AG04449 (cell line): ENCODE results near the gene MAMDC4.
"Not testable (repeated sequence)": the region's sequence is repeated elsewhere in the genome, so short reads cannot be mapped to it uniquely, and the experiment has no call there.

Experiments used
- CTCF ChIA-PET: fragments of 350-600 bp; formaldehyde crosslinking; extraction: SDS; loops from one replicate; lab custom pipeline; 2021; ENCODE audit warnings: antibody characterized with exemption; lab: Yijun Ruan, JAX
- POLR2A ChIA-PET: fragments of 400-600, 350-600 bp; formaldehyde crosslinking; extraction: SDS; loops from one replicate; lab custom pipeline; 2020; ENCODE audit warnings: antibody characterized with exemption, inconsistent platforms; lab: Yijun Ruan, JAX
- DNase-seq: peaks from one replicate; pipeline ENCODE4 v3.0.0-alpha.2; 2010; ENCODE audit warnings: low read depth, low spot score
- H3K4me3 ChIP-seq: 2 replicates; pipeline ENCODE4 v1.5.1; 2011; ENCODE audit warnings: low read depth, mild to moderate bottlenecking, control low read depth, low read length
- TF ChIP-seq, protein P1 (sequence below): IDR thresholded peaks from one replicate; pipeline ENCODE4 v1.5.1; 2011; ENCODE audit warnings: mild to moderate bottlenecking, moderate library complexity, low read length, control low read depth, inconsistent platforms; ENCODE audit not compliant: insufficient read depth; ENCODE audit errors: missing control alignments

MAMDC4 gene

DNA sequence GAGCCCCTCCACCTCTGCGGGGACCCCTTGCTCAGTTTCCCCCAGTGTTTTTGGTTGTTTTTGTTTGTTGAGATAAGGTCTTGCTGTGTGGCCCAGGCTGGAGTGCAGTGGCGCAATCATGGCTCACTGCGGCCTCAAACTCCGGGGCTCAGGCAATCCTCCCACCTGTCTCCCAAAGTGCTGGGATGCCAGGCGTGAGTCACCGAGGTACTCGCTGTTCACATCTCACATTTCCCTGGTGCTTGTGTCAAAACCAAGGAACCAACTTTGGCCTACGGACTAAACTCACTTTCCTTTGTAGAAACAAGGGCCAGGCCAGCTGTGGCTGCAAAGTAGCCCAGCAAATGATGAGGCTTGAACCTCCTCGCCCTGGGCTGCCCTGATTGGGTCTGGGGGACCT is 19.6 kb upstream of the MAMDC4 start:
- CTCF ChIA-PET, result interaction anchor here (3.6 kb wide), 1 partner anchor 10 kb away, joined by 22 read pairs; the partner anchor contains the start of gene AJM1
- no peak for DNase-seq
- H3K4me3 ChIP-seq, result no peak overlapping the region
- POLR2A ChIA-PET, result interaction anchor here (0.8 kb wide), 1 partner anchor 10 kb away, joined by 3 read pairs; no protein-coding TSS in a partner anchor
- TF ChIP-seq, protein P1, sequence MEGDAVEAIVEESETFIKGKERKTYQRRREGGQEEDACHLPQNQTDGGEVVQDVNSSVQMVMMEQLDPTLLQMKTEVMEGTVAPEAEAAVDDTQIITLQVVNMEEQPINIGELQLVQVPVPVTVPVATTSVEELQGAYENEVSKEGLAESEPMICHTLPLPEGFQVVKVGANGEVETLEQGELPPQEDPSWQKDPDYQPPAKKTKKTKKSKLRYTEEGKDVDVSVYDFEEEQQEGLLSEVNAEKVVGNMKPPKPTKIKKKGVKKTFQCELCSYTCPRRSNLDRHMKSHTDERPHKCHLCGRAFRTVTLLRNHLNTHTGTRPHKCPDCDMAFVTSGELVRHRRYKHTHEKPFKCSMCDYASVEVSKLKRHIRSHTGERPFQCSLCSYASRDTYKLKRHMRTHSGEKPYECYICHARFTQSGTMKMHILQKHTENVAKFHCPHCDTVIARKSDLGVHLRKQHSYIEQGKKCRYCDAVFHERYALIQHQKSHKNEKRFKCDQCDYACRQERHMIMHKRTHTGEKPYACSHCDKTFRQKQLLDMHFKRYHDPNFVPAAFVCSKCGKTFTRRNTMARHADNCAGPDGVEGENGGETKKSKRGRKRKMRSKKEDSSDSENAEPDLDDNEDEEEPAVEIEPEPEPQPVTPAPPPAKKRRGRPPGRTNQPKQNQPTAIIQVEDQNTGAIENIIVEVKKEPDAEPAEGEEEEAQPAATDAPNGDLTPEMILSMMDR, result no peak

DNA sequence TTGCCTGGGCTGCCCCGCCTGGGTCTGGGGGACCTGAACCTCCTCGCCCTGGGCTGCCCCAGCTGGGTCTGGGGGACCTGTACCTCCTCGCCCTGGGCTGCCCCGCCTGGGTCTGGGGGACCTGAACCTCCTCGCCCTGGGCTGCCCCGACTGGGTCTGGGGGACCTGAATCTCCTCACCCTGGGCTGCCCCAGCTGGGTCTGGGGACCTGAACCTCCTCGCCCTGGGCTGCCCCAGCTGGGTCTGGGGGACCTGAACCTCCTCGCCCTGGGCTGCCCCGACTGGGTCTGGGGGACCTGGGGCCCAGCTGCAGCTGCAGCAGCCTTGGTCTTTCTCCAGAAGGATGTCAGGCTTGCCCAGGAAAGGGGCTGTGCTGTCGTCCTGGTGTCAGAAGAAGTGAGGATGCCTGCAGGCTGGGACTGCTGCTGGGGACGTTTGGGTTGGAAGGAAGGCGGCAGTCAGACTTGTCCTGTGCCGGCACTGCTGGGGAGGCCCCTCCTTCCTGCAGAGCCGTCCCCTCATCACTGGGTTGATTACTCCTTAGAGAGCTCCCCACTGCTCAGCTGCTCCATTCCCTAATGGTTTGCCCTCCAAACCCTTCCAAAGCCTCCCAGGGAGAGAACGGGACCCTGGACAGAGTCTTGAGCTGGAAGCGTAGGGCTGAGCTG is 18.6 kb upstream of the MAMDC4 start:
- POLR2A ChIA-PET, H3K4me3 ChIP-seq, DNase-seq: not testable (repeated sequence)
- CTCF ChIA-PET, result interaction anchor here (0.6 to 3.6 kb wide), 2 partner anchors 9 to 14 kb away, joined by 4 to 22 read pairs; partner anchors contain the start of gene AJM1

DNA sequence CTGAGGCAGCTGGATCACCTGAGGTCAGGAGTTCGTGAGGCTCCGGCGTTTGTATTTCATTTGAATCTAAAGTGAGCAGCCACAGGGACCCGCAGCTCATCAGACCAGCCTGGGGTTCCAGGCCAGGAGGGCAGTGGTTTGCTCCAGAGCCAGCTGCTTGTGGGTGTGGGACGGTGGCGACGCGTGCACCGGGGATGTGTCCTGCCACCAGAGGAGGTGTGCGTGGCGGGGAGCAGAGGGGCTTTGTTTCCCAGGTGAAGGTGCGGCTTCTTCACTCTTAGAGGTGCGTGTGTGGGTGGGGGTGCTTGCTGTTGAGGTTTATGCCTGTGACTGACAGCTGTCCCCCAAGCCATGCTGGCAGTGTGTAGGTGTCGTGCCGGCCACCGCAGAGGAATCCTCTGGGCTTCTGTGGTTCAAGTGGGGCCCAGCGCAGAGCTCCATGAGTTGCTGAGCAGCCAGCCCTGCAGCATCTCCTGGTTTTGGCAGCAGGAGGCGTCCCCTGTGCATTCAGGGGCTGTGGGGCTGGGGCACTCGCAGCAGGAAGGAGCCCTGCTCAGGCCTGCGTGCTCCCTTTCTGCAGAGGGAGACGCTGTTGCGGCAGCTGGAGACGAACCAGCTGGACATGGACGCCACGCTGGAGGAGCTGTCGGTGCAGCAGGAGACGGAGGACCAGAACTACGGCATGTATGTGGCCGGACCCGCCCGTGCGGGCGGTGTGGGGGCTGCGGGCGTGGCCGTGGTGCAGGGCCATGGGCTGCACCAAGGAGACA is 16.8 kb upstream of the MAMDC4 start:
- ChIA-PET POLR2A (interaction anchor here (1.2 kb wide), 1 partner anchor 27 kb away, joined by 4 read pairs; the partner anchor contains the start of gene RABL6), CTCF (interaction anchor here (1.0 to 1.3 kb wide), 4 partner anchors 8 to 194 kb away, joined by 3 to 4 read pairs (median 4); no protein-coding TSS in a partner anchor)
- no peak overlapping the region for H3K4me3 ChIP-seq
- DNase-seq, result no peak
- TF ChIP-seq, protein P1, result no peak

DNA sequence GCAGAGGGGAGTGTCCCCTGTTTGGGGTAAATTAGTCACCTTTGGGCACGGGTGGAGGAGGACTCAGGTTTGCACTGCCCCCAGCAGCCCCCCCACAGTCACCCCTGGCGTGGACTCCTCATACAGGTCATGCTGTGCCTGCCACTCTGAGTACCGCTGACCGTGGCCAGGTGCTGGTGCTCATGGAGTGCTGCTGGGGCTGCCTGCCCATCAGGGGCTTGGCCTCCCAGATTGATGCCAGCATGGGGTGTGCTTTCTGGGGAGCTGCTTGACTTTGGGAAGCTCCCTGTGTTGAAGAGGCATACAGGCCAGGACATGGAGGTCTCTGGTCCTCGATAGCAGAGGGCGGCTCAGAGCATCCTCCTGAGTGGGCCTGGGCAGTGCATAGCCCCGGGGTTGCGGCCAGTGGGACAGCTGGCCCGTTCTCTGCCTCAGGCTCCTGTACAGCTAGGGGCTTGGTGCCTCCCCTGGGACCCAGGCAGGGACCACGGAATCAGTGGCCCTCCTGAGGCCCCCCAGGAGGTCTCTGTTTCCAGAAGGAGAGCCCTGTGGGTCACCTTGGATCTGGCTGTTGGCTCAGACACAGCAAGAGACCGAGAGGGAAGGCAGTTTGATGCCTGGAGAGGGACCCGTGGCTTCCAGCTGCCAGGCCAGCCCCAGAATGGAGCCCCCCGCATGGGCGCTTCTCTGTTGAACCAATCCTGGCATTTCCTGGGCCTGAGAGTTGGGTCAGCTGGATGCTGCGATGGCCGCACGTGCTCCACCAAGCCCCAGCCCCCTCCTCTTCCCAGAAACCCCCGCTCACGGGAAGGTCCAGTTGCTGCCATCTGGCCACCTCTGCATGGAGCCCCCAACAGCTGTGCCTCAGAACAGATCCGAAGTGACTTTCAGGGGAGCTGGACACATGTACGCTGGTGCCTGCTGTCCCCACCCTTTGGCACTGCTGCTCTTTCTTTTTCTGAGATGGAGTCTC is 15.9 kb upstream of the MAMDC4 start:
- no peak overlapping the region for H3K4me3 ChIP-seq
- POLR2A ChIA-PET, result interaction anchor here (1.2 kb wide), 1 partner anchor 28 kb away, joined by 4 read pairs; the partner anchor contains the start of gene RABL6
- CTCF ChIA-PET, result interaction anchor here (1.2 to 1.3 kb wide), 3 partner anchors 17 to 193 kb away, joined by 3 to 4 read pairs (median 4); no protein-coding TSS in a partner anchor
- no peak for DNase-seq
- TF ChIP-seq, protein P1, result no peak

DNA sequence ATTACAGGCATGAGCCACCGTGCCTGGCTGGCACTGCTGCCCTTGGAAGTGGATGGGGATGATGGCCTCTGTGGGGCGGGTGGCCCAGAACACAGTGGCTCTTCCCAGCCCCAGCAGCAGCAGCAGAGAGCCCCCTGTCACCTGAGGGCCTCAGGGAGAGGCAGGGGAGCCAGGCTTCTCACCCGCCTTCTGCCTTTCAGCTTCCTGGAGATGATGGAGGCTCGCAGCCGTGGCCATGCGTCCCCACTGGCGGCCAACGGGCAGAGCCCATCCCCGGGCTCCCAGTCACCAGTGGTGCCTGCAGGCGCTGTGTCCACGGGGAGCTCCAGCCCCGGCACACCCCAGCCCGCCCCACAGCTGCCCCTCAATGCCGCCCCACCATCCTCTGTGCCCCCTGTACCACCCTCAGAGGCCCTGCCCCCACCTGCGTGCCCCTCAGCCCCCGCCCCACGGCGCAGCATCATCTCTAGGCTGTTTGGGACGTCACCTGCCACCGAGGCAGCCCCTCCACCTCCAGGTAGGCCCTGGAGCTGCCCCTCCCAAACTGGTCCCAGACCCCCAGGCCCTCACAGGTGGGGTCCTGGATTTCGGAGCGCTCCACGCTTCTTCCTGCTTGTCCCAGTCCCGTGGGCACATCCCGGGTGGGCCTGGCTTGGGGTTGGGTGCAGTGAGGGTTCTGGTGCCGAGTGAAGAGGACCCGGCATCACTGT is 14.8 kb upstream of the MAMDC4 start:
- H3K4me3 ChIP-seq, result no peak overlapping the region
- TF ChIP-seq, protein P1, result no peak
- no peak for DNase-seq
- ChIA-PET CTCF (no interaction called here), POLR2A (interaction anchor here (1.8 kb wide), 1 partner anchor 10 kb away, joined by 6 read pairs; no protein-coding TSS in a partner anchor)

DNA sequence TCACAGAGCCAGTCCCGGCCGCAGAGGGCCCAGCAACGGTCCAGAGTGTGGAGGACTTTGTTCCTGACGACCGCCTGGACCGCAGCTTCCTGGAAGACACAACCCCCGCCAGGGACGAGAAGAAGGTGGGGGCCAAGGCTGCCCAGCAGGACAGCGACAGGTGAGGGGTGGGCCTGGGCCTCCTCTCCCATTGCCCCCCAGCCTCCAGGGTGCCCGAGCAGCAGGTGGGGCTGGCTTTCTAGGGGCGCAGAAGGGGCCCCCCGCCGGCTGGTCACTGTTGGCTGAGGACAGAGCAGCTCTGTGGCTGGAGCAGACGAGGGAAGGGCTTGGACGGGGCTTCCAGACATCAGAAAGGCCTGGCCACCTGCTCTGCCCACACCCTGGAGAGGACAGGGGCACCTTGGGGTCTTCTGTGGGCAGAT is 14.3 kb upstream of the MAMDC4 start:
- CTCF ChIA-PET, DNase-seq, H3K4me3 ChIP-seq: not testable (repeated sequence)
- POLR2A ChIA-PET, result interaction anchor here (1.8 kb wide), 1 partner anchor 9 kb away, joined by 6 read pairs; no protein-coding TSS in a partner anchor
